Uterus (tissue), 2 donors: ENCODE results near the gene AIG1.

Experiments used
- CTCF ChIP-seq, 4 experiments: fragments of 200-600 bp in 2 of 4; fragments of 450-650 bp in 2 of 4; sonication (generic) in 2 of 4; IDR thresholded peaks; one replicate each; pipeline ENCODE4 v1.5.1; 2016 to 2019; ENCODE audit warnings: antibody characterized with exemption in 4 of 4, mild to moderate bottlenecking in 2 of 4, moderate library complexity in 1 of 4
- POLR2A ChIP-seq, 2 donors: fragments of 450-650 bp; IDR thresholded peaks; one replicate each; pipeline ENCODE4 v1.6.1; 2016; ENCODE audit warnings: antibody characterized with exemption in 2 of 2, mild to moderate bottlenecking in 1 of 2, moderate library complexity in 1 of 2

GRCh38 chr6:143024977-143025376 is 35.7 kb upstream of the AIG1 start:
- TF ChIP-seq POLR2A (IDR thresholded peaks at IDR 0.05) = no peak
- no peak for TF ChIP-seq CTCF (IDR thresholded peaks at IDR 0.05)
